ENCODE measurements around the gene ATP5F1E.

The ATP5F1E gene

DNA sequence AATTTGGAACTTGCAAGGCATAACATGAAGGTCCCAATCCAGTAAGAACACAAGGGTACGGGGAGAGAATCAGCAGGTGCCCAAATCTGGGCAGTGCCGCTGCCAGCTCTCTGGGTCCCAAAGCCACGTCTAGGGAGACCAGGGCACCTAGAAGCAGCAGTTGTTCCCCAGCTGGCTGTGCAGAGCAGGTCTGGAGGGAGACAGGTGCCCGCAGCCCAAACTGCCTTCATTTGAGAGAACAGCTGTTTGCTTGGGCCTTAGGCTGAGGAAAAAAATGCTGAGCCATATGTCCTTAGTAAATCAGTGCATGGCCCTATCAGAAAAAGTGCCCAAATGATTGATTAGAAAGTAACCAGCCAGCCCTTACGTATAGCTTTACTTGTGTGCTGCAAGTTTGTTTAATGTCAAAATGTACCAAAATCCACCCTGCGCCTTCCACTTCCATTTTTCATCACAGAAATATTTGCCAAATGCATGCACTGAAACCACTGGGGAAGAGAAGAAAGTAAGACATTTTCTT, 19.6 kb upstream of the ATP5F1E start:
- DNase-seq (ENCODE audit: low read depth), result no peak

DNA sequence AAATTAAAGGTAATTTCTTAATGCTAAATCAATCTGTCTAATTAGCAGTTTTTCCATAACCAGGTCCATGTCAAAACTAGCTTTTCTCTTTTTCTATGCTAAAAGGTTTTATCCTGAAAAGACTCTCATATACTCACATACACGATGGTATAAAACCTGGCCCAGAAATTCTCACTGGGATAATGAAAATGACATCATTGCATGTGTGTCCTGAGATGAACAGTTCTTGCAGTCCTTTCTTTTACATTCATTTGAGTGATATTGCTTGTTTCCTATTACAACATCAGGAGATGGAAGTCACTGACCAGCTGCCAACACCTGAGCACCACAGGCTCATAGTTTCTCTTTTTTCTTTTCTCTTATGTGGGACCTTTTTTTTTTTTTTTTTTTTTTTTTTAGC, 18.3 kb upstream of the ATP5F1E start:
- TF ChIP-seq, protein P1, sequence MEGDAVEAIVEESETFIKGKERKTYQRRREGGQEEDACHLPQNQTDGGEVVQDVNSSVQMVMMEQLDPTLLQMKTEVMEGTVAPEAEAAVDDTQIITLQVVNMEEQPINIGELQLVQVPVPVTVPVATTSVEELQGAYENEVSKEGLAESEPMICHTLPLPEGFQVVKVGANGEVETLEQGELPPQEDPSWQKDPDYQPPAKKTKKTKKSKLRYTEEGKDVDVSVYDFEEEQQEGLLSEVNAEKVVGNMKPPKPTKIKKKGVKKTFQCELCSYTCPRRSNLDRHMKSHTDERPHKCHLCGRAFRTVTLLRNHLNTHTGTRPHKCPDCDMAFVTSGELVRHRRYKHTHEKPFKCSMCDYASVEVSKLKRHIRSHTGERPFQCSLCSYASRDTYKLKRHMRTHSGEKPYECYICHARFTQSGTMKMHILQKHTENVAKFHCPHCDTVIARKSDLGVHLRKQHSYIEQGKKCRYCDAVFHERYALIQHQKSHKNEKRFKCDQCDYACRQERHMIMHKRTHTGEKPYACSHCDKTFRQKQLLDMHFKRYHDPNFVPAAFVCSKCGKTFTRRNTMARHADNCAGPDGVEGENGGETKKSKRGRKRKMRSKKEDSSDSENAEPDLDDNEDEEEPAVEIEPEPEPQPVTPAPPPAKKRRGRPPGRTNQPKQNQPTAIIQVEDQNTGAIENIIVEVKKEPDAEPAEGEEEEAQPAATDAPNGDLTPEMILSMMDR (conservative IDR thresholded peaks at IDR 0.05; ENCODE audit: low read depth, low read length), result no peak
- DNase-seq (ENCODE audit: low read depth), result no peak
- H3K4me3 ChIP-seq (ENCODE audit: low read depth, low read length), result no peak overlapping the region

More for the DNA sequence above, 19.6 kb upstream of the ATP5F1E start:
- TF ChIP-seq, protein P1 (conservative IDR thresholded peaks at IDR 0.05; ENCODE audit: low read depth, low read length), result no peak
- H3K4me3 ChIP-seq (ENCODE audit: low read depth, low read length), result no peak overlapping the region

- no peak overlapping the region for H3K4me3 ChIP-seq (ENCODE audit: low read depth, low read length)
- no peak for DNase-seq (ENCODE audit: low read depth)
- TF ChIP-seq, protein P1 (conservative IDR thresholded peaks at IDR 0.05; ENCODE audit: low read depth, low read length), result no peak
Measured at GRCh38 chr20:59048681-59049030, 16.5 kb upstream of the ATP5F1E start.

- DNase-seq (ENCODE audit: low read depth), result peak; percentile 54
- H3K4me3 ChIP-seq (ENCODE audit: low read depth, low read length), result no peak overlapping the region
- TF ChIP-seq, protein P1 (conservative IDR thresholded peaks at IDR 0.05; ENCODE audit: low read depth, low read length), result no peak
Measured at GRCh38 chr20:59047938-59048680, 16.0 kb upstream of the ATP5F1E start.

- H3K4me3 ChIP-seq (ENCODE audit: low read depth, low read length), result no peak overlapping the region
- TF ChIP-seq, protein P1 (conservative IDR thresholded peaks at IDR 0.05; ENCODE audit: low read depth, low read length), result no peak
- no peak for DNase-seq (ENCODE audit: low read depth)
Measured at GRCh38 chr20:59046862-59047261, 14.7 kb upstream of the ATP5F1E start.

GRCh38 chr20:59044796-59045195, 12.7 kb upstream of the ATP5F1E start:
- DNase-seq (ENCODE audit: low read depth), result no peak
- no peak overlapping the region for H3K4me3 ChIP-seq (ENCODE audit: low read depth, low read length)
- TF ChIP-seq, protein P1 (conservative IDR thresholded peaks at IDR 0.05; ENCODE audit: low read depth, low read length), result no peak

DNA sequence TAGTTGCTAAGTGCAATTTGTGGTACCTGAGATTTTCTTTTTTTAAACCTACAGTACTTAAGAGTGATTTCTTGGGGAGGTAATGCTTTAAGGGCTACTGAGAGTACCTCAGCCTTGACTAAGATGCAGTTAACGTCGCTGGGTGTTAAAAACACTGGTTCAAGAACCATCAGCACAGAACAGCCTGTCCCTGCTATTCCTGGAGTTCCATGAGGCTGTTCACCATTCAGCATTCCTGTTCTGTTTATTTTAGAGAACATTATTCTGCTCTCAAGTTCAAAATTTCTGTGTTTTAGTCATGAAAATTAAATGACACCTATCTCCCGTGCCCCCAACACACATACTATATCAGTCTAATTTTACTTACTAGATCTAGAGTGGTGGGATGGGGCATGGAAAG, 12.2 kb upstream of the ATP5F1E start:
- TF ChIP-seq, protein P1 (conservative IDR thresholded peaks at IDR 0.05; ENCODE audit: low read depth, low read length), result no peak
- H3K4me3 ChIP-seq (ENCODE audit: low read depth, low read length), result no peak overlapping the region
- no peak for DNase-seq (ENCODE audit: low read depth)
